Stimulated activated CD8-positive, alpha-beta memory T cell treated with anti-CD3 and anti-CD28 coated beads, Interleukin-2, amount 100 ng/mL, for 48 hours (primary cell): Measurements from ENCODE around the gene HSD17B4.
"Not testable (repeated sequence)": the region's sequence is repeated elsewhere in the genome, so short reads cannot be mapped to it uniquely, and the experiment has no call there.

ENCODE experiments used
- DNase-seq, 2 donors: peaks; one replicate each; pipeline ENCODE4 v3.0.0-alpha.2; 2020; ENCODE audit warnings: low read depth in 2 of 2

Gene HSD17B4

GRCh38 chr5:119452373-119453039 lies at the start of gene HSD17B4:
Gene HSD17B4 (plus strand): TSS chr5:119452497. CDS start chr5:119452576, 79 bp downstream.
- DNase-seq, result peak; percentile 73 to 79

- DNase-seq, result no peak
Observed at GRCh38 chr5:119402555-119402954, 49.7 kb upstream of the HSD17B4 start.

- DNase-seq, result no peak
Observed at GRCh38 chr5:119404033-119404432, 48.3 kb upstream of the HSD17B4 start.

- no peak for DNase-seq
Observed at GRCh38 chr5:119405419-119405818, 46.9 kb upstream of the HSD17B4 start.

- no peak for DNase-seq
Observed at GRCh38 chr5:119406551-119407110, 45.7 kb upstream of the HSD17B4 start.

GRCh38 chr5:119409235-119409815 lies 43.0 kb upstream of the HSD17B4 start:
- no peak for DNase-seq

GRCh38 chr5:119410448-119411159 lies 41.7 kb upstream of the HSD17B4 start:
- DNase-seq, result no peak

- no peak for DNase-seq
Observed at GRCh38 chr5:119411361-119412278, 40.7 kb upstream of the HSD17B4 start.

- DNase-seq, result no peak
Observed at GRCh38 chr5:119412279-119413227, 39.7 kb upstream of the HSD17B4 start.

GRCh38 chr5:119414124-119414734 lies 38.1 kb upstream of the HSD17B4 start:
- not testable (repeated sequence) for DNase-seq

- DNase-seq, result no peak
Observed at GRCh38 chr5:119417891-119418605, 34.2 kb upstream of the HSD17B4 start.

- DNase-seq, result no peak
Observed at GRCh38 chr5:119418606-119419100, 33.6 kb upstream of the HSD17B4 start.

- DNase-seq, result no peak
Observed at GRCh38 chr5:119420169-119420568, 32.1 kb upstream of the HSD17B4 start.

- no peak for DNase-seq
Observed at GRCh38 chr5:119426057-119426456, 26.2 kb upstream of the HSD17B4 start.

- DNase-seq, result no peak
Observed at GRCh38 chr5:119427060-119427459, 25.2 kb upstream of the HSD17B4 start.

- DNase-seq, result not testable (repeated sequence)
Observed at GRCh38 chr5:119427596-119427995, 24.7 kb upstream of the HSD17B4 start.

- DNase-seq, result not testable (repeated sequence)
Observed at GRCh38 chr5:119428166-119428565, 24.1 kb upstream of the HSD17B4 start.

- not testable (repeated sequence) for DNase-seq
Observed at GRCh38 chr5:119428574-119428973, 23.7 kb upstream of the HSD17B4 start.

- DNase-seq, result not testable (repeated sequence)
Observed at GRCh38 chr5:119432674-119433237, 19.5 kb upstream of the HSD17B4 start.
